ENCODE results near the gene CFAP77. TPM values are rescaled to one million over a fixed set of nuclear protein-coding genes. Genes with fewer than 3 reads are reported as not detected.

The CFAP77 gene
- total and polyA plus RNA-seq, 2 of the 8 experiments (the other 6 are each of a cell fraction or from before 2014, with no cell fraction given), result 0.63 to 0.97 TPM

GRCh38 chr9:132500193-132500592, 90.2 kb downstream of the CFAP77 start:
- Histone ChIP-seq H2AK5ac (ENCODE audit: low read depth, low read length) (no peak overlapping the region), H3K4ac (replicated peaks; ENCODE audit: insufficient read length, low read depth, low read length) (no peak overlapping the region), H3K4me3 (ENCODE audit: extremely low read depth in 1 of 4, insufficient read depth in 2 of 4, low read depth in 3 of 4, low read length in 4 of 4) (no peak overlapping the region), H2BK120ac (replicated peaks; ENCODE audit: low read depth, low read length) (no peak overlapping the region), H3K9ac (replicated peaks in 1 of 4; ENCODE audit: extremely low read depth in 1 of 4, low read depth in 3 of 4, low read length in 3 of 4) (no peak overlapping the region), H3K9me3 (ENCODE audit: insufficient read depth in 2 of 2, low read depth in 1 of 2, low read length in 1 of 2) (no peaks in the 10 kb centered on the region), H3K18ac (ENCODE audit: extremely low read depth, low read length) (no peak overlapping the region), H2BK5ac (ENCODE audit: low read depth, low read length) (no peak overlapping the region), H3K14ac (ENCODE audit: insufficient read length) (no peak overlapping the region), H4K5ac (ENCODE audit: insufficient read length, low read depth, low read length) (no peak overlapping the region), H3K79me2 (ENCODE audit: control insufficient read depth in 1 of 2, insufficient read depth in 2 of 2, low read length in 2 of 2) (no peaks in the 10 kb centered on the region), H3K23ac (ENCODE audit: insufficient read length) (no peak overlapping the region), H3K27me3 (replicated peaks in 1 of 4; ENCODE audit: control insufficient read depth in 3 of 4, extremely low read depth in 1 of 4, insufficient read depth in 3 of 4, low read length in 3 of 4) (no peaks in the 10 kb centered on the region), H2BK15ac (ENCODE audit: low read length) (no peak overlapping the region), H3K36me3 (ENCODE audit: control insufficient read depth in 2 of 4, insufficient read depth in 4 of 4, low read length in 3 of 4) (no peaks in the 10 kb centered on the region), H3K27ac (ENCODE audit: low read depth, low read length) (no peak overlapping the region), H3K4me2 (ENCODE audit: insufficient read depth in 1 of 2, low read depth in 2 of 2, low read length in 2 of 2) (no peak overlapping the region), H2AFZ (ENCODE audit: low read length) (no peak overlapping the region), H3K56ac (replicated peaks; ENCODE audit: insufficient read length, low read depth, low read length) (no peak overlapping the region), H2BK20ac (ENCODE audit: low read length) (no peak overlapping the region), H4K20me1 (replicated peaks in 1 of 2; ENCODE audit: control insufficient read depth in 1 of 2, insufficient read depth in 2 of 2, low read length in 2 of 2) (no peaks in the 10 kb centered on the region), H4K8ac (ENCODE audit: extremely low read depth, insufficient read depth, low read length) (no peak overlapping the region), H4K91ac (replicated peaks; ENCODE audit: insufficient read length, low read length) (no peak overlapping the region), H3K79me1 (ENCODE audit: low read depth, low read length) (no peaks in the 10 kb centered on the region), H2BK12ac (ENCODE audit: low read depth, low read length) (no peak overlapping the region), H3K4me1 (replicated peaks in 1 of 4; ENCODE audit: control insufficient read depth in 3 of 4, insufficient read depth in 4 of 4, low read length in 3 of 4) (peaks cover 0 to 10% (median 7%) of the 10 kb centered on the region in 4 experiments; a peak in 5 of 7 replicates), H3K23me2 (ENCODE audit: low read depth, low read length) (no peaks in the 10 kb centered on the region)
- CTCF ChIA-PET (ENCODE audit: partially characterized antibody), result interaction anchor here (0.8 to 4.3 kb wide), 8 partner anchors 18 to 90 kb away, joined by 3 to 23 read pairs (median 4); partner anchors contain the start of gene CFAP77
- no peak for DNase-seq (ENCODE audit: low read depth in 1 of 2, low spot score in 2 of 2)
- FAIRE-seq, result no peak
- 94% methylated on average over 7 of the region's 7 CpGs; no CpG with 5 or more reads in 1 of the 2 experiments for WGBS, 2 experiments (ENCODE audit: extremely low coverage in 1 of 2, insufficient coverage in 1 of 2, insufficient read length in 1 of 2, insufficient replicate concordance in 2 of 2, low coverage in 1 of 2, low lambda C conversion rate in 2 of 2, missing lambda C conversion rate in 1 of 2)
- POLR2A ChIA-PET (ENCODE audit: partially characterized antibody), result no interaction called here
- no peak for TF ChIP-seq POLR2AphosphoS5 (IDR thresholded peaks at IDR 0.05; ENCODE audit: low read depth, low read length)
- no peak for TF ChIP-seq TEAD4 (IDR thresholded peaks at IDR 0.05; ENCODE audit: low read depth, low read length)
- no peak for TF ChIP-seq CTBP2 (IDR thresholded peaks at IDR 0.05; ENCODE audit: borderline replicate concordance, insufficient read depth, insufficient read length, low read length)
- TF ChIP-seq CEBPB (IDR thresholded peaks at IDR 0.05; ENCODE audit: low read depth, low read length), result no peak

Data from H1 (cell line).